22Rv1 (cell line): ENCODE data around the gene TPPP.
"Not testable (repeated sequence)": the region's sequence is repeated elsewhere in the genome, so short reads cannot be mapped to it uniquely, and the experiment has no call there.

Source experiments
- H3K27ac ChIP-seq: fragments of 450-650 bp; 2 replicates; pipeline ENCODE4 v1.5.1; 2017
- ZFX ChIP-seq: fragments of 450-650 bp; IDR thresholded peaks from 2 replicates; pipeline ENCODE4 v1.6.1; 2017; ENCODE audit warnings: antibody characterized with exemption, borderline replicate concordance
- TF ChIP-seq, protein P1 (sequence below): fragments of 450-650 bp; IDR thresholded peaks from 2 replicates; pipeline ENCODE4 v1.5.1; 2017; ENCODE audit warnings: mild to moderate bottlenecking

The TPPP gene

GRCh38 chr5:636951-637350 is 56.2 kb downstream of the TPPP start:
- TF ChIP-seq, protein P1, sequence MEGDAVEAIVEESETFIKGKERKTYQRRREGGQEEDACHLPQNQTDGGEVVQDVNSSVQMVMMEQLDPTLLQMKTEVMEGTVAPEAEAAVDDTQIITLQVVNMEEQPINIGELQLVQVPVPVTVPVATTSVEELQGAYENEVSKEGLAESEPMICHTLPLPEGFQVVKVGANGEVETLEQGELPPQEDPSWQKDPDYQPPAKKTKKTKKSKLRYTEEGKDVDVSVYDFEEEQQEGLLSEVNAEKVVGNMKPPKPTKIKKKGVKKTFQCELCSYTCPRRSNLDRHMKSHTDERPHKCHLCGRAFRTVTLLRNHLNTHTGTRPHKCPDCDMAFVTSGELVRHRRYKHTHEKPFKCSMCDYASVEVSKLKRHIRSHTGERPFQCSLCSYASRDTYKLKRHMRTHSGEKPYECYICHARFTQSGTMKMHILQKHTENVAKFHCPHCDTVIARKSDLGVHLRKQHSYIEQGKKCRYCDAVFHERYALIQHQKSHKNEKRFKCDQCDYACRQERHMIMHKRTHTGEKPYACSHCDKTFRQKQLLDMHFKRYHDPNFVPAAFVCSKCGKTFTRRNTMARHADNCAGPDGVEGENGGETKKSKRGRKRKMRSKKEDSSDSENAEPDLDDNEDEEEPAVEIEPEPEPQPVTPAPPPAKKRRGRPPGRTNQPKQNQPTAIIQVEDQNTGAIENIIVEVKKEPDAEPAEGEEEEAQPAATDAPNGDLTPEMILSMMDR = no peak
- TF ChIP-seq ZFX = no peak
- no peak overlapping the region for H3K27ac ChIP-seq

DNA sequence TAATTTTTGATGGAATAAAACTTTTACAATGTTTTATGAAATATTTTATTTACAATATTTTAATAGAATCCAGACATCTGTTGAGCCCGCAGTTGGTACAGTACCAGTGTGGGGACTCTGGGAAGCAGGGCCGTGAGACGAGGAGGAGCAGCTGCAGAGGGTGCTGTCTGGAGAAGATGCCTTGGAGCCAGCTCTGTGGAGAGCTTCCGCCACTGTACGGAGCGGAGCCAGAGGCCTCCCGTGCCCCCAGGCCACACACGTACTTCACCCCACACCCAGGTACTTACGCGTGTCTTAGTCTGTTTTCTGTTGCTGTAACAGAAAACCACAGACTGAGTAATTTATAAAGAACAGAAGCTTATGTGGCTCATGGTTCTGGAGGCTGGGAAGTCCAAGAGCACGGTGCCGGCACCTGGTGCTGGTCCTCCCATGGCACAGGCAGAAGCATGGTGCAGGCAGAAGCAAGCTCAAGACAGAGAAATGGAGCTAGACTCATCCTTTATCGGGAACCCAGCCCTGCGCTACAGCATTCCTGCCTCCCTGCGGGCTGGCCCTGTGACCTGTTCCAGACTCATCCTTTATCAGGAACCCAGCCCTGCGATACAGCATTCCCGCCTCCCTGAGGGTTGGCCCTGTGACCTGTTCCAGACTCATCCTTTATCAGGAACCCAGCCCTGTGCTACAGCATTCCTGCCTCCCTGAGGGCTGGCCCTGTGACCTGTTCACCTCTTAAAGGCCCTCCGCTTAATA is 57.7 kb downstream of the TPPP start:
- TF ChIP-seq ZFX = no peak
- TF ChIP-seq, protein P1 = no peak

GRCh38 chr5:634191-634590 is 59.0 kb downstream of the TPPP start:
- H3K27ac ChIP-seq = no peak overlapping the region
- TF ChIP-seq ZFX = no peak
- TF ChIP-seq, protein P1 = no peak

More for the DNA sequence above, 57.7 kb downstream of the TPPP start:
- H3K27ac ChIP-seq = no peak overlapping the region

- H3K27ac ChIP-seq = no peak overlapping the region
- TF ChIP-seq, protein P1 = no peak
Measured at GRCh38 chr5:633501-633955, 59.6 kb downstream of the TPPP start.

DNA sequence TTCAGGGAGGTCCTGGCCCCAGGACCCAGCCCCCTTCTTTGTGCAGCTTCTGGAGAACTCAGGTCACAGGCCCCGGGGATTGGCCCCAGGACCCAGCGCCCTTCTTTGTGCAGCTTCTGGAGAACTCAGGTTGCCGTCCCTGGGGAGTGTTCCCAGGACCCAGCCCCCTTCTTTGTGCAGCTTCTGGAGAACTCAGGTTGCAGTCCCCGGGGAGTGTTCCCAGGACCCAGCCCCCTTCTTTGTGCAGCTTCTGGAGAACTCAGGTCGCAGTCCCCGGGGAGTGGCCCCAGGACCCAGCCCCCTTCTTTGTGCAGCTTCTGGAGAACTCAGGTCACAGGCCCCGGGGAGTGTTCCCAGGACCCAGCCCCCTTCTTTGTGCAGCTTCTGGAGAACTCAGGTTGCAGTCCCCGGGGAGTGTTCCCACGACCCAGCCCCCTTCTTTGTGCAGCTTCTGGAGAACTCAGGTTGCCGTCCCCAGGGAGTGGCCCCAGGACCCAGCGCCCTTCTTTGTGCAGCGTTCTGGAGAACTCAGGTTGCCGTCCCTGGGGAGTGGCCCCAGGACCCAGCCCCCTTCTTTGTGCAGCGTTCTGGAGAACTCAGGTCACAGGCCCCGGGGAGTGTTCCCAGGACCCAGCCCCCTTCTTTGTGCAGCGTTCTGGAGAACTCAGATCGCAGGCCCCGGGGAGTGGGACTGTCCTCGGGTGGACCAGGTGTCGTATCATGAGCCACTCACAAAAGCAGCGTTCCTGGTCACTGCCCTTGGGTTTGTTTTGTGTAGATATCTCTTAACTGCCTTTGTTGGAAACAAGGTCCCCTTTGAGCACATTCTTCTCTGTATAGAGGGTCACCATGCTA is 64.6 kb downstream of the TPPP start:
- H3K27ac ChIP-seq = not testable (repeated sequence)

DNA sequence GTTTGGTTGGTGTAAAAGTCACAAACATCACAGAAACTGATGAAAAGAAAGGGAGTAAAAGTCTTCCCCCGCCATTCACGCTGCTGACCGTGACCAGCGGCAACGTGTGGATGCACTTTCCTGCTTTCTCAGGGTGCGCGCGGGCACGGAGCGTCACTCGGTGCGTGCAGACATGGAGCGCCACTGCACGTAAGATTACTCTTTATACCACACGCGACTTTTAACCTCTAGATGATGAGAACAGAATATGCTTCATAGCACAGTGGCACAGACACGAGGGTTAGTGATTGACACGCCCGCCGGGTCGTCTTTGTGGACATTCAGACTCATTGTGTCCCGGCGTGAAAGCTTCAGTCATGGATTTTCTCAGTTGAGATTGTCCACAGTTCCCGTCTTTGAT is 65.3 kb downstream of the TPPP start:
- H3K27ac ChIP-seq = no peak overlapping the region
- TF ChIP-seq, protein P1 = no peak
- TF ChIP-seq ZFX = no peak

DNA sequence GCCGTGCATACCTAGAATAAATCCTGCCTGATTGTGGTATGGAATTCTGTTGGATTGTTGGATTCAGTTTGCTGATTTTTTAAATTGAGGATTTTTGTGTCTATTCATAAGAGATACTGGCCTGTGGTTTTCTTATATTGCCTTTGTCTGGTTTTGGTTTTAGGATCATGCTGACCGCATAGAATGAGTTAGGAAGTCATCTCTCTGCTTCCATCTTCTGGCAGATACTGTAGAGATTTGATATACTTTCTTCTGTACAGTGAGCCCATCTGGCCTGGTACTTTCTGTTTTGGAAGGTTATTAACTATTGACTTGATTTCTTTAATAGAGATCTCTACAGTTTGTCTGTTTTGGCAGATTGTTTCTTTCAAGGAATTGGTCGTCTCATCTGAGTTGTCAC is 66.3 kb downstream of the TPPP start:
- TF ChIP-seq ZFX = no peak
- TF ChIP-seq, protein P1 = no peak
- H3K27ac ChIP-seq = no peak overlapping the region
